Measurements from ENCODE around the gene CACNA1I.

Gene CACNA1I

GRCh38 chr22:39662686-39663052 is 92.1 kb downstream of the CACNA1I start:
- no peak for DNase-seq (ENCODE audit: low read depth)

DNA sequence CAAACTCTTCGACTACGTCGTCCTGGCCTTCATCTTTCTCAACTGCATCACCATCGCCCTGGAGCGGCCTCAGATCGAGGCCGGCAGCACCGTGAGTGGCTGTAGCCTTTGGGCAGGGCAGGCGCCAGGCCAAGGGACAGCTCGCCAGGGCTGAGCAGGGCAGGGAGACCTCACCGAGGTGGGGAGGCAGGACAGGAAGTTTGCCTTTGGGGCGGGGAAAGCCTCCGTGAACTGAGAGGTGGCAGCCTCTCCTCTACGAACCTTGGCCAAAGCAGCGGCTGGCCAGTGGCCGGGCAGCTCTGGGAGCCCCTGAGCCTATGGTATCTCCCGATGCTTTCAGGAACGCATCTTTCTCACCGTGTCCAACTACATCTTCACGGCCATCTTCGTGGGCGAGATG is 93.2 kb downstream of the CACNA1I start:
- no peak for TF ChIP-seq CTCF (IDR thresholded peaks at IDR 0.05; ENCODE audit: low read depth, low read length, missing control alignments)
- DNase-seq (ENCODE audit: low read depth), result no peak
- H3K4me3 ChIP-seq (ENCODE audit: low read depth, low read length), result no peak overlapping the region

More at GRCh38 chr22:39662686-39663052, 92.1 kb downstream of the CACNA1I start:
- no peak overlapping the region for H3K4me3 ChIP-seq (ENCODE audit: low read depth, low read length)
- peak; percentile 5 for TF ChIP-seq CTCF (IDR thresholded peaks at IDR 0.05; ENCODE audit: low read depth, low read length, missing control alignments)

DNA sequence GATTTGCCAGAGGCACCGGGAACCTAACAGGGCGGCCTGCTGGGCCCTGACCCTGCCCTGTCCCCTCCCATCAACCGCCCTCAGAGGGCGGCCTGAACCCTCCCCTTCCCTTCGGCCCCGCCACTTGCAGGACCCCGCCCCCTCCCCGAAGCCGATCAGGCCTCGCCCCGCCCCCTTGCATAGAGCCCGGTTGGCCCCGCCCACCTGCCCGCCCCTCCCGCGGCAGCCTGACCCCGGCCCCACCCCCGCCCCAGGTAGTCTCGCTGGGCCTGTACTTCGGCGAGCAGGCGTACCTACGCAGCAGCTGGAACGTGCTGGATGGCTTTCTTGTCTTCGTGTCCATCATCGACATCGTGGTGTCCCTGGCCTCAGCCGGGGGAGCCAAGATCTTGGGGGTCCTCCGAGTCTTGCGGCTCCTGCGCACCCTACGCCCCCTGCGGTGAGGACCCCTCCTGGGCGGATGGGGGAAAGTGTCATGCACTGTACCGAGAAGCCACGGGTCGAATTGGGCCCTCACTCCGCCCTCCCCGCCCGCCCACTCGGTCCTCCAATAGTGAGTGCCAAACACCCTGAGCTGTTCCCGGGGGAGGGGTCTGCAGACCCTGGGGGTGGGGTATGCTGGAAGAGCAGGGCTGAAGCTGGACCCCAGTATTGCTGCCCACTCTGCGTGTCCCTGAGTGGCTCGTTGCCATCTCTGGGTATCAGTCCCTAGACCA is 94.1 kb downstream of the CACNA1I start:
- TF ChIP-seq CTCF (IDR thresholded peaks at IDR 0.05; ENCODE audit: low read depth, low read length, missing control alignments), result no peak
- DNase-seq (ENCODE audit: low read depth), result no peak
- H3K4me3 ChIP-seq (ENCODE audit: low read depth, low read length), result no peak overlapping the region

DNA sequence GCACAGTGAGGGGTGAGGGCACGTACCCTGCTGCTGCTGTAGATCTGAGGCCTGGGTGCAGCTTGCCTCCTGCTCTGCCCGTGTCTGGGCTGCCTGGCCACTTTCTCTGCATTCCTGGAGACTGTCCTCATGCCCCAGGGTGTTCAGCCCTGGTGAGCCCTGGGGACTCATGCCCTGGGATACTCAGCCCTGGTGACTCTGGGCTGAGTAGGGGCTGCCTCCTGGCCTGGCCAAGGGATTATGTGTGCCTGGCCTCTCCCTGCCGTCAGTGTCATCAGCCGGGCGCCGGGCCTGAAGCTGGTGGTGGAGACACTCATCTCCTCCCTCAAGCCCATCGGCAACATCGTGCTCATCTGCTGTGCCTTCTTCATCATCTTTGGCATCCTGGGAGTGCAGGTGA is 94.7 kb downstream of the CACNA1I start:
- TF ChIP-seq CTCF (IDR thresholded peaks at IDR 0.05; ENCODE audit: low read depth, low read length, missing control alignments), result no peak
- H3K4me3 ChIP-seq (ENCODE audit: low read depth, low read length), result no peak overlapping the region
- no peak for DNase-seq (ENCODE audit: low read depth)

DNA sequence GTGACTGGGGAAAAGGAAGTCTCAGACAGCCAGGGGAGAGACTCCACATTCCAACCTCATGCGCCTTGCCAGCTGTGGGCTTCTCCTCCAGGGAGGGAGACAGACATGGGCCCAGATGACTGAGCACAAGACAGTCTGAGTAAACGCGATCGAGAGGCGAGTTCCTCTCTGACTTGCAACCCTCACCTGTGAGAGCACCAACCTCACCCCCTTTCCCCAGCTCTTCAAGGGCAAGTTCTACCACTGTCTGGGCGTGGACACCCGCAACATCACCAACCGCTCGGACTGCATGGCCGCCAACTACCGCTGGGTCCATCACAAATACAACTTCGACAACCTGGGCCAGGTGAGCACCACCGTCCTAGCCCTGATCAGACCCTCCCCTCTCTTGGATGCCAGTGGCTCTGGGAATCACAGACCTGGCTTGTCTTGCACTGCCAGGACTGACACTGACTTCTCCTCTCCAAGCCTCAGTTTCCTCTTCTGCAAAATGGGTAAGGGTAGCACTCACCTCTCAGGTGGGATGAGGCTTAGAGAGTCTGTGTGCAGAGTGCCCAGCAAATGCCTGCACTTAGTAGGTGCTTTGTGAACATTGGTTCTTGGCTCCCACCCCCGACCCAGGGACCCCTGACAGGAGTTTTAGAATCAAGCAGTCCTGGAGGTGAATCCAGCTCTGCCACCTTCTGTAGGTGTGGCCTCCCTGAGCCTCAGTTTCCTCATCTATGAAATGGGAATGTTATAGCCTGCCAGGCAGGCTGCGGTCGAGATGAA is 95.3 kb downstream of the CACNA1I start:
- no peak overlapping the region for H3K4me3 ChIP-seq (ENCODE audit: low read depth, low read length)
- no peak for TF ChIP-seq CTCF (IDR thresholded peaks at IDR 0.05; ENCODE audit: low read depth, low read length, missing control alignments)
- DNase-seq (ENCODE audit: low read depth), result no peak

GRCh38 chr22:39666495-39666894 is 95.9 kb downstream of the CACNA1I start:
- TF ChIP-seq CTCF (IDR thresholded peaks at IDR 0.05; ENCODE audit: low read depth, low read length, missing control alignments), result no peak
- no peak overlapping the region for H3K4me3 ChIP-seq (ENCODE audit: low read depth, low read length)
- DNase-seq (ENCODE audit: low read depth), result no peak

Data from GM12864 (cell line).